ENCODE measurements around the gene MSN.
A peak's percentile ranks its signal among the peaks of the same experiment; 100 is the strongest.
"Not testable (repeated sequence)": the region's sequence is repeated elsewhere in the genome, so short reads cannot be mapped to it uniquely, and the experiment has no call there.

The MSN gene

DNA sequence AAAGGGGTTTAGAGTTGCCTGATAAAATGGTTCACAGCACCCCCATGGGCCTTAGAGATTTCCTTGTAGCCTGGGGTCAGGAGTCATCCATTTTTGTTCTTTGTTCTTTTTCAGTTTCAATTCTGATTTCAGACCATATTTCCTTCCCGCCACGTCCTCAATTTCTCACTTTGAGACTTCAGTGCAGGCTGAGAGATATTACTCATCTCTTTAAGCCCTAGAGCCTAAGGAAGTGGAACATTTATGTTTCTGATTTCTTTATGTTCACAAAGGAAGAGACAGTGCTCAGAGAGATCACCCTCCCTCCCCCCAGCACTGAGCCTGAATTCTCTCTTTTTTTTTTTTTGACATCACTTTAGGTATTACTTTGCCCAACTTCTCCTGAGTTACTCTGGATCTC, 56.3 kb downstream of the MSN start:
- DNase-seq = peak in 1 of 6 experiments; percentile 2

DNA sequence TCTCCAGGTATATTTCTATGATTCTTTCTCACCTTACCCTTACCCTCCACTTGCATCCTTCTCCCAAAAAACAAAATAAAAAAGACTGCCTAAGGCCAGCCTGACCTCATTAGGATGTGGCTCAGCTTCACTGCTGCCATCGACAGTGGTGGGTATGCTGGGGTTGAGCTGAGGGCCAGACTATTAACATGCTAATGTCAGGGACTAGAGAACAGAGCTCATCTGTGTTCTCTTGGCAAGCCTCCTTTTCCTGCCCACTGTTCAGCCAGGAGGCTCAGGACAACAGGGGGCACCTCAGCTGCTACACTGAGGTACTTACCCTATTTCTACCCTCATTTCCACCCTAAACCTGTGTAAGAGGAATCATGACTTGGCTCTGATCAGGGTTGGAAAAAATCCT, 59.3 kb downstream of the MSN start:
- DNase-seq = no peak

DNA sequence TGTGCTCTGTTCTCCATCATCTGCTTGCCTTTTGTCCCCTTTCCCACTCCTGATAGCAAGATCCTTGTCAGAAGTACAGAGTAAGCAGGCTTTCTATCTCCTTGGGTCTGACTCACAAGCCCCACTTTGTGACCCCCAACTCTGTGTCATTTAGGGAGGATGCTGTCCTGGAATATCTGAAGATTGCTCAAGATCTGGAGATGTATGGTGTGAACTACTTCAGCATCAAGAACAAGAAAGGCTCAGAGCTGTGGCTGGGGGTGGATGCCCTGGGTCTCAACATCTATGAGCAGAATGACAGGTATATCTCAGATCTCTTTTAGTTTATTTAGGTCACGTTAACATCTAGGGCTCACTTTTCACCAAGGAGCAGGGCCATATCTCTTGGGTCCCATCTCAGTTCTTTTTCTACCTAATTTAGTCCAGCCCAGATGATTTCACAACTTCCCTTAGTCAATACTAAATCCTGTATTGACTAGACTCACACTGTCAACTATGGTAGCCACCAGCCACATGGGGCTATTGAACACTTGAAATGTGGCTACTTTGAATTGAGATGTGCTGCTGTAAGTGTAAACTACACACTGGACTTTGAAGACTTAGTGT, 64.3 kb downstream of the MSN start:
- no peak for DNase-seq

DNA sequence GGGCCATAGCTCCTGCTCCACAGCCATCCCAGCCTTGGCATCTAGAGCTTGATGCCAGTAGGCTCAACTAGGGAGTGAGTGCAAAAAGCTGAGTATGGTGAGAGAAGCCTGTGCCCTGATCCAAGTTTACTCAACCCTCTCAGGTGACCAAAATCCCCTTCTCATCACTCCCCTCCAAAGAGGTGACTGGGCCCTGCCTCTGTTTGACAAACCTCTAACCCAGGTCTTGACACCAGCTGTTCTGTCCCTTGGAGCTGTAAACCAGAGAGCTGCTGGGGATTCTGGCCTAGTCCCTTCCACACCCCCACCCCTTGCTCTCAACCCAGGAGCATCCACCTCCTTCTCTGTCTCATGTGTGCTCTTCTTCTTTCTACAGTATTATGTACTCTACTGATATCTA, 73.5 kb downstream of the MSN start:
- no peak for DNase-seq

DNA sequence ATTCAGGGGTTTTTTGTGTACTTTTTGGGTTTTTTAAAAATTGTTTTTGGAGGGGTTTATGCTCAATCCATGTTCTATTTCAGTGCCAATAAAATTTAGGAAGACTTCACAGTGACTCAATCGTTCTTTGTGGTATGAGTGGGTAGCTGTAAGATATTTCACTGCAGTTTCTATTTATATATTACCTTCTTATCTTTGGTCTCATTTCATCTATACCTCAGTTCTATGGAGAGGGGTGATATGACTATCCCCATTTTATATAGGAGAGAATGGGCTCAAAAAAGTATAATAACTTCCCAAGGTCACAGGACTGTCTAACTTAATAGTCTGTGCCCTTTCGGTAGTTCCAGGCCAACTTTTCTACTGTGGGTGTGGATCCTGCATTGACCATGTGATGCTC, 74.4 kb downstream of the MSN start:
- no peak for DNase-seq

DNA sequence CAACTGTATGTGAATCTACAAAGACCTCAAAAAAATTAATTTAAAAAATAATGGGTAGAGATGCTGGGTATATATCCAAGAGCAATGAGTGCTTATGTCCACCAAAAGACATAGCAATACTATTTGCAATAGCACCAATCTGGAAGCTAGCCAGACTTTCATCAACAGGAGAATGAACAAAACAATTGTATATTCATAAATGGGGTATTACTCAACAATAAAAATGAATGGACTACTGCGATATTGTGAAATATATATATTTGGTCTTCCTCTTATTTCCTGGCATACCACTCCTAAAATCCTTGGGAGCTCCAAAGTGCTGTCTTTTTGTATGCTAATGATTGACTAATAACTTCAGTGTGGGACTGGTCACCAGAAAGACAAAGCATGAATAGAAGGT, 77.5 kb downstream of the MSN start:
- no peak for DNase-seq

DNA sequence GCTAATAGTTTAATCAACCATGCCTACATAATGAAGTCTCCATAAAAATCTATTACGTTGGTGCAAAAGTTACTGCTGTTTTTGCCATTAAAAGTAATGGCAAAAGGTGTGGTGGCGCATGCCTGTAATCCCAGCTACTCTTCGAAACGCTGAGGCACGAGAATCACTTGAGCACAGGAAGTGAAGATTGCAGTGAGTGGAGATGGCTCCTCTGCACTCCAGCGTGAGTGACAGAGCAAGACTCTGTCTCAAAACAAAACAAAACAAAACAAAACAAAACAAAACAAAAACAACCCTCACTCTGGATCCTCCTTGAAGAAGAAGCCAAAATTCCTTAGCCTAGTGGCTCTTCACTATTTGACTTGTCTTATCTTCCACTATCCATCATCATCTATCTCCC, 78.0 kb downstream of the MSN start:
- peak in 1 of 6 experiments; percentile 13 for DNase-seq

DNA sequence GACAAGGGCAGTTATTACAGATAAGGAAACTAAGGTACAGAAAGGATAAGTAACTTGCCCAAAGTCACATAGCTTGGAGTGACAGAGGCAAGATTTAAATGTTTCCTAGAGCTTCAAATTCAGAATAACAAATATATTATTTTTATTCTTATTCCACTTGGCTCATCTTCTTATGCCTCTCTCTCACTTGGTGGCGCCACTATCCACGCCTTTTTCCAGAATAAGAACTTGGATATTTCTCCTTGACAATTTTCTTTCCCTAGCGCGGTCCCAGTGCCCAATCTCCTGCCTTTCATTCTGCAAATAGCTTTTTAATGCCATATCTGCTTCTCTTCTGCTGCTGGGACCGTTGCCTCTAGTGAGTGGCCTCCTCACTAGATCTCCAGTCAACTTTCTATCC, 78.5 kb downstream of the MSN start:
- DNase-seq = no peak

DNA sequence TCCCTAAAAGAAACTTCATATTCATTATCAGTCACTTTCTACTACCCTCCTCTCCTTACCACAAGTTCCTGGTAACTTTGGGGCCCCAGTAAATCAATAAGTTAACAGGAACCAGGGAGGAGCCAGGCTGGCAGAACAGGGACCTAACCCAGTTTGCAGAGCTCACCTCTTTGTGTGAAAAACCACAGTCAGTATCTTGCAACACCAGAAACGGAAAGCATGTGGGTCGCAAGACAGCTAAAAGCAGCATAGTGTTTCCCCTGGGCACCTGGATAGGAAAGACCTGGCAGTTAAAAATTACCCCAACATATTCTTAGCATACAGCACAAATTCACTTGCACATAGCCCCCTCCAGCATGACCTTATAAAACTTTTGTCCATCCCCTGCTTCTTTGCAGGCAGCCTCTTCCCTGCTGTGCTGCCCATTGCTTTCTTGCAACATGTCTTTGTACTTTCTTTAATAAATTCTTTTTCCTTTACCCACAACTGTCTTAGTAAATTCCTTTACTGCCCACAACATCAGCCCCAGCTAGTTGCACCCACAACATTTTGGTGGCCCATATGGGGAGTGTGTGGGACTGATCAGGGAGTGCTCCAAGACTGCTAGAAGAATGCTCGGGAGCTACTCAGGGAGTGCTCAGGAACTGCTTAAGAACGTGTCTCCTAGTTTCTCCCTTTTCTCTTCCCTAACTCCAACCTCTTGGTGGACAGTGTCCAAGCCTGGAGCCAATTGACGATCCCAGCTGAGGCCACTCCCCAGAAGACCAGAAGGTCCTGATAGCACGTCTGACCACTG, 83.4 kb downstream of the MSN start:
- peak in 4 of 6 experiments; percentile 0 to 34 (median 12) for DNase-seq

DNA sequence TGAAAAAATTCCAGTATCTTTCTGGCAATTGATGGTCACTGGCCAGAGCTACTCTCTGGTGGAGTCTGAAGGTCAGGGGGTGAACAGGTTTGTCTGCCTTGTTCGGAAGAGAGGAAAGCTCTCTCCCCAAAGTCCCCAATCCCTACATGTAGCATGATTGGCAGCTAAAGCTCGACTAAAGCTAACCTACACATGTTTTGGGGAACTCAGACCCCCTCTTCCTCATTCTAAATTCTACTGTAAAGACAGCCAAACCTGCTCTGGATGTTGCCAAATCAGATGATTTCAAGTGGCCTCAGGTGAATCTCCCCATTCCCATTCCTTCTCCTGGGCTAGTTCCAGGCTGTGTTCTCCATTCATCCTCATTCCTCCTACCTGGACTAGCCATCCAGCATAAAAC, 84.1 kb downstream of the MSN start:
- no peak for DNase-seq

DNA sequence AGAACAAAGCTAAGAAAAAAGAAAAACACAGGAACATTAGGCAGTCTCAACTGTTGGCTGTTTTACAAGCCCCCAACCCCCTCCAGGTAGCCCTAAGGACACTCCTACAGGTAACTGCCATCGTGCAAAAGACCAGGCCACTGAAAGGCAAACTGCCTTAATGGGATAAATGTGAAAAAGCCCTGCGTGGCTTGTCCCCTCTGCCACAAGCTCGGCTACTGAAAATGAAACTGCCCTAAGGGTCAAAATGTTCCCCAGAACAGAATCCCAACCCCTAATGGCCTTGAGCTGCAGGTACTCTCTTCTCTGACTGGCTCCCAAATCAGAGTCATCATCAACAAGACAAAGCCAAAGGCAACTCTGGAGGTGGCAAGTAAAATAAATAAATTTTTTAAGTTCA, 84.8 kb downstream of the MSN start:
- DNase-seq = no peak

DNA sequence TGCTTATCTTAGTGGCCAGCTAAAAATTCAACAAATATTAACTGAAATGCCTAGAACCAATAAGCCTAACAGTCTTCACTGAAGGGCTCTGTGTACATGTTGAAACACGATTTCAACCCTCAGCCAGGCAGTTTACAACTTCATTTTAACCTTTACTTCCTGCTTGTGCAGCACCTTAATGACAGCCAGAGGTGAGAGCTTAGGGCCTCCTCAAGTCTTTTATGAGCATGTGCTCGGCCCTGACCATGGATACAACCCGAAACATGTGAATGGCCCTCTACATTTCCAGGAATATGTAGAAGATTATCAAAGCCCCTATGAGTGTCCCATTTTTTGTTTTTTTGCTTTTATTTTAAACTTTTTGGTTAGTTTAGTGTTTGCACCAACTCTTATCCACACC, 88.3 kb downstream of the MSN start:
- DNase-seq = no peak

DNA sequence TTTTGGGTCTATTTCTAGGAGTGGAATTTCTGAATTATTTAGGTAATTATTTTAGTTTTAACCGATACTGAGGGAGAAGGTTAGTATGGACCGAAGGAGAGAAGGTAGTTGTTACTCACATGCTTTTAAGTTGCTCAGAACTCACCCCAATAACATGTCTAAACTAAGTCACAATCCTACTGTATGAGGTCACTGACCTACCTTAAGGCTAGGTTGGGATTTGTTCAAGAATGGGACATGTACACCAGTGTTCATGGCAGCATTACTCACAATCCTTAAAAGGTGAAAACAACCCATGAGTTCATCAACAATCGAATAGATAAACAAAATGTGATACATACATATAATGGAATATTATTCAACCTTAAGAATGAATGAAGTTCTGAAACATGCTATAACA, 90.5 kb downstream of the MSN start:
- no peak for DNase-seq

DNA sequence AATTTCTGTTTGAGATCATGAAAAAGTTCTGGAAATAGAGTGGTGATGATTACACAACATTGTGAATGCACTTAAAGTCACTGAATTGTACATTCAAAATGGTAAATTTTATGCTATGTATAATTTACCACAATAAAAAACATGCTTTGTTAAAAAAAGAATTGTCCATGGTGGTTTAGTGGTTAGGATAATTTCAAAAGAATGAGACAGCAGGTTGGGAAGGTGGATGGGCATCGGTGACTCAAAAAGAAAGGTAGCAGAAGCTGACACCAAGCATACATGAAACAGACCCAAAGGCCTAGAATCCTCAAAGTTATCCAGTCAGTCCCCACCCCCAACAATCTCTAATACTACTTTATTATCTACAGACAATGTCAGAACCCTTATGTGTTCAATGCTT, 91.1 kb downstream of the MSN start:
- DNase-seq = no peak

DNA sequence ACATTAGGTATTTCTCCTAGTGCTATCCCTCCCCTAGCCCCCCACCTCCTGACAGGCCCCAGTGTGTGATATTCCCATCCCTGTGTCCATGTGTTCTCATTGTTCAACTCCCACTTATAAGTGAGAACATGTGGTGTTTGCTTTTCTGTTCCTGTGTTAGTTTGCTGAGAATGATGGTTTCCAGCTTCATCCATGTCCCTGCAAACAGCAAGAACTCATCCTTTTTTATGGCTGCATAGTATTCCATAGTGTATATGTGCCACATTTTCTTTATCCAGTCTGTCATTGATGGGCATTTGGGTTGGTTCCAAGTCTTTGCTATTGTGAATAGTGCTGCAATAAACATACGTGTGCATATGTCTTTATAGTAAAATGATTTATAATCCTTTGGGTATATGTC, 92.1 kb downstream of the MSN start:
- not testable (repeated sequence) for DNase-seq

DNA sequence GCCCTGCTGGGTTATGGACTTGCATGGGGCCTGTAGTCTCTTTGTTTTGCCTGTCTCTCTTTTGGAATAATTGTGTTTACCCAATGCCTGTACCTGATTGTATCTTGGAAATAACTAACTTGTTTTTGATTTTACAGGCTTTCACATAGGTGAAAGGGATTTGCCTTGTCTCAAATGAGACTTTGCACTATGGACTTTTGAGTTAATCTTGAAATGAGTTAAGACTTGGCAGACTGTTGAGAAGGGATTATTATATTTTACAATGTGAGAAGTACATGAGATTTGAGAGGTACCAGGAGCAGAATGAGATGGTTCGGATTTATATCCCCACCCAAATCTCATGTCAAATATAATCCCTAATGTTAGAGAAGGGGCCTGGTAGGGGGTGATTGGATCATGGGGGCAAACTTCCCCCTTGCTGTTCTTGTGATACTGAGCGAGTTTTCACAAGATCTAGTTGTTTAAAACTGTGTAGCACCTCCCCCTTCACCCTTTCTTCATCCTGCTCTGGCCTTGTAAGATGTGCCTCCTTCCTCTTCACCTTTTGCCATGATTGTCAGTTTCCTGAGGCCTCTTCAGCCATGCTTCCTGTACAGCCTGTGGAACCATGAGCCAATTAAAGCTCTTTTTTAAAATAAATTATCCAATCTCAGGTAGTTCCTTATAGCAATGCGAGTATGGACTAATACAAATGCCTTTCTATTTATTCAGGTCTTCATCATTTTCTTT, 102.3 kb downstream of the MSN start:
- DNase-seq = no peak

DNA sequence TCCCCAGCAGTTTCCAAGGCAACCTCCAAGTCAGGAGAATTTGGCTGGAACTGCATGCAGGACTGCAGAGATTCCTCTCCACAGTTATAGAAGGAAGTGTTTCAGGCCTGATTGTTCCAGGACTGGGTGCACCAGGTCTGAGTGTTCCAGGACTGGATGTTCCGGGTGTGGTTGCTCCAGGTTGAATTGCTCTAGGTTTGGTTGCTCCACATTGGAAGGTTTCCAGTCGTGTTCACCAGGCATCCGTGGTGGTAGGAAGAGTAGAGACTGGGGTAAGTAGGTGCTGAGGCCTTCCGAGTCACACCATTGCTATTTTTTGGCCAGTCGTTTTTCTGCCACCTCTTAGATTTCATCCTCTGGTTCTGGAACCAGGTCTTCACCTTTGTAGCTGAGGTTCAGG, 105.4 kb downstream of the MSN start:
- no peak for DNase-seq

DNA sequence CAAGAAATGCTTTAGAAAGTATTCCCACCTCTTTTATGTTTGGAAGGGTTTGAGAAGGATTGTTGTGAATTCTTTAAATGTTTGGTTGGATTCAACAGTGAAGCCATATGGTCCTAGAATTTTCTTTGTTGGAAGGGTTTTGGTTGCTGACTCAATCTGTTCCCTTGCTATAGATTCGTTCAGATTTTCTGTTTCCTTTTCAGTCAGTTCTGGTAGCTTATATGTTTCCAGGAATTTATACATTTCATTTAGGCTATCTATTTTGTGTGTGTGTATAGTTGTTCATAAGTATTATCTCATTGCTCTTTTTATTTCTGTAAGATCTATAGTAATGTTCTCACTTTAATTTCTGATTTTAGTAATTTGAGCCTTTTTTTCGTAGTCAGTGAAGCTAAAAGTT, 114.4 kb downstream of the MSN start:
- DNase-seq = no peak

DNA sequence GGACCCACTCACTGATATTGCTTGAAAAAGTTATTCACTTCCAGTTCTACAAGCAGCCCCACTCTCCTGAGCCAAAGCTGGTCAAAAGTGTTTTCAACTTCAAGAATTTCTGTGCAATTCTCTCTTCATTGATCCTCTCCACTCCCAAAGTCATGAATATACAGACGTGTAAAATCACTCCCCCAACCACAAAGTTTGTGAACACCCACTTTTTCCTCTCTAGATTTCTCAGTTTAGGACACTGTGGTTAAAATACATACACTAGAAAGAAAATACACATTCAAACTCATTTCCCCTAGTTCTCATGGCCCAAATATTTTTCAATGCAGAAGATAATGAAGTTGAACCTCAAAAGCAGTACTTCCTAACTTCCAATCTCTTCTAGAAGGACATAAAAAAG, 116.3 kb downstream of the MSN start:
- DNase-seq = no peak
